ENCODE measurements around the gene RAB11FIP4.

The RAB11FIP4 gene

GRCh38 chr17:31549525-31550388 lies 158.3 kb downstream of the RAB11FIP4 start:
- Histone ChIP-seq H3K9me3 (ENCODE audit: control insufficient read depth, insufficient read depth, low read depth, low read length) (no peaks in the 10 kb centered on the region), H3K4me3 (ENCODE audit: low read depth, low read length) (peak overlapping the region; percentile 93), H3K27ac (ENCODE audit: extremely low read depth, low read depth, low read length) (peak overlapping the region; percentile 78), H3K36me3 (ENCODE audit: control insufficient read depth in 2 of 2, insufficient read depth in 1 of 2, low read length in 2 of 2) (no peaks in the 10 kb centered on the region), H3K4me1 (ENCODE audit: control insufficient read depth, insufficient read depth, low read length) (no peaks in the 10 kb centered on the region)
- CTCF ChIA-PET = interaction anchor here (1.0 kb wide), 1 partner anchor 293 kb away, joined by 3 read pairs; no protein-coding TSS in a partner anchor
- POLR2A ChIA-PET = interaction anchor here (0.6 to 1.6 kb wide), 5 partner anchors 9 to 352 kb away, joined by 3 to 4 read pairs (median 3); partner anchors contain the start of gene UTP6
- TF ChIP-seq ZNF692 (tag by site-specific recombination; IDR thresholded peaks at IDR 0.05) = peak; percentile 67; the same call in 1 of the 2 replicates
- TF ChIP-seq ZSCAN5A (tag by site-specific recombination; IDR thresholded peaks at IDR 0.05) = peak; percentile 54
- no peak for TF ChIP-seq ZNF112 (tag by site-specific recombination; IDR thresholded peaks at IDR 0.05)
- peak; percentile 65; the same call in 1 of the 2 replicates for TF ChIP-seq ZNF558 (tag by site-specific recombination; IDR thresholded peaks at IDR 0.05)
- TF ChIP-seq ZFP37 (tag by site-specific recombination; IDR thresholded peaks at IDR 0.05) = peak; percentile 93
- TF ChIP-seq ZNF624 (tag by site-specific recombination; IDR thresholded peaks at IDR 0.05) = 0 out of 2 replicates have a peak, but pooled peaks have one; percentile 54
- no peak for TF ChIP-seq ZNF426 (tag by site-specific recombination; IDR thresholded peaks at IDR 0.05)
- TF ChIP-seq ZNF791 (tag by site-specific recombination; IDR thresholded peaks at IDR 0.05) = no peak
- no peak for TF ChIP-seq ZNF623 (tag by site-specific recombination; IDR thresholded peaks at IDR 0.05)
- no peak for TF ChIP-seq OSR2 (tag by site-specific recombination; IDR thresholded peaks at IDR 0.05)
- no peak for TF ChIP-seq SCRT2 (tag by site-specific recombination; IDR thresholded peaks at IDR 0.05)
- TF ChIP-seq SP7 (tag by site-specific recombination; IDR thresholded peaks at IDR 0.05) = peak; percentile 87
- peak; percentile 12 for TF ChIP-seq BCL11A (tag by site-specific recombination; IDR thresholded peaks at IDR 0.05; ENCODE audit: low read depth)
- no peak for TF ChIP-seq ZNF248 (tag by site-specific recombination; IDR thresholded peaks at IDR 0.05)
- TF ChIP-seq ZNF157 (tag by site-specific recombination; IDR thresholded peaks at IDR 0.05) = no peak
- peak; percentile 45; the same call in 1 of the 2 replicates for TF ChIP-seq ZNF366 (tag by site-specific recombination; conservative IDR thresholded peaks at IDR 0.05)
- peak; percentile 55; the same call in 1 of the 2 replicates for TF ChIP-seq ZNF423 (tag by site-specific recombination; IDR thresholded peaks at IDR 0.05)
- peak; percentile 53 for TF ChIP-seq ZBTB17 (tag by site-specific recombination; IDR thresholded peaks at IDR 0.05)
- TF ChIP-seq ZBTB49 (tag by site-specific recombination; IDR thresholded peaks at IDR 0.05; ENCODE audit: low read depth) = no peak
- no peak for TF ChIP-seq ZNF132 (tag by site-specific recombination; IDR thresholded peaks at IDR 0.05; ENCODE audit: borderline replicate concordance)
- TF ChIP-seq ZNF174 (tag by site-specific recombination; IDR thresholded peaks at IDR 0.05) = no peak
- TF ChIP-seq ZEB2 (tag by site-specific recombination; IDR thresholded peaks at IDR 0.05) = peak; percentile 99
- no peak for TF ChIP-seq HOXA7 (CRISPR knock-in tag; IDR thresholded peaks at IDR 0.05; ENCODE audit: borderline replicate concordance)
- no peak for TF ChIP-seq ZNF354C (tag by site-specific recombination; IDR thresholded peaks at IDR 0.05; ENCODE audit: borderline replicate concordance, low read depth)
- peak; percentile 96 for TF ChIP-seq ZNF324 (tag by site-specific recombination; IDR thresholded peaks at IDR 0.05)
- TF ChIP-seq ZNF24 (tag by site-specific recombination; IDR thresholded peaks at IDR 0.05) = peak; percentile 95
- peak; percentile 67; the same call in 1 of the 2 replicates for TF ChIP-seq ZNF184 (tag by site-specific recombination; IDR thresholded peaks at IDR 0.05)
- peak; percentile 89 for TF ChIP-seq ZBTB48 (tag by site-specific recombination; IDR thresholded peaks at IDR 0.05)
- TF ChIP-seq ZSCAN30 (tag by site-specific recombination; IDR thresholded peaks at IDR 0.05) = peak; percentile 92
- TF ChIP-seq ZNF768 (tag by site-specific recombination; IDR thresholded peaks at IDR 0.05) = no peak
- peak; percentile 77 for TF ChIP-seq INSM2 (tag by site-specific recombination; IDR thresholded peaks at IDR 0.05)
- TF ChIP-seq GLIS1 (tag by site-specific recombination; IDR thresholded peaks at IDR 0.05) = peak; percentile 48; the same call in 1 of the 2 replicates
- TF ChIP-seq ZNF292 (tag by site-specific recombination; IDR thresholded peaks at IDR 0.05; ENCODE audit: borderline replicate concordance, low read depth) = no peak

Data from HEK293 (cell line).